ENCODE results near the gene NRF1.

NRF1 gene

GRCh38 chr7:129729511-129729910 is 118.0 kb downstream of the NRF1 start:
- DNase-seq (ENCODE audit: extremely low read depth, low read depth) = no peak
- TF ChIP-seq CTCF (IDR thresholded peaks at IDR 0.05; ENCODE audit: low read depth, low read length, missing control alignments) = no peak

DNA sequence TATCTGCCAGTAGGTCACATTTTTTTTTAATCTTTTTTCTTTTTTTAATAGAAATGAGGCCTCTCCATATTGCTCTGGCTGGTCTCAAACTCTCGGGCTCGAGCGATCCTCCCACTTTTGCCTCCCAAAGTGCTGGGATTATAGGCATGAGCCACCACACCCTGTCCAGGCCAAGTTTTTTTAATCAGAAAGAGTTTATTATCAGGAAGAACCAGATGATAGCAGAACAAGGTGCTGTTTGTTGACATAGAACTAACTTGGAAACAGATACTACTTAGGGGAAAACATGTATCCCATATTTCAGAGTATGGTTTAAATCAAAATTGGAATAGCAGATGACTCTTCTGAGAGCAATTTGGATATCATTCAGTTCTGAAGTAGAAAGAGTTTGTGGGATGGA is 118.6 kb downstream of the NRF1 start:
- no peak for TF ChIP-seq CTCF (IDR thresholded peaks at IDR 0.05; ENCODE audit: low read depth, low read length, missing control alignments)
- DNase-seq (ENCODE audit: extremely low read depth, low read depth) = no peak
- H3K4me3 ChIP-seq (replicated peaks; ENCODE audit: low read depth, low read length) = no peak overlapping the region

More at GRCh38 chr7:129729511-129729910, 118.0 kb downstream of the NRF1 start:
- H3K4me3 ChIP-seq (replicated peaks; ENCODE audit: low read depth, low read length) = no peak overlapping the region

DNA sequence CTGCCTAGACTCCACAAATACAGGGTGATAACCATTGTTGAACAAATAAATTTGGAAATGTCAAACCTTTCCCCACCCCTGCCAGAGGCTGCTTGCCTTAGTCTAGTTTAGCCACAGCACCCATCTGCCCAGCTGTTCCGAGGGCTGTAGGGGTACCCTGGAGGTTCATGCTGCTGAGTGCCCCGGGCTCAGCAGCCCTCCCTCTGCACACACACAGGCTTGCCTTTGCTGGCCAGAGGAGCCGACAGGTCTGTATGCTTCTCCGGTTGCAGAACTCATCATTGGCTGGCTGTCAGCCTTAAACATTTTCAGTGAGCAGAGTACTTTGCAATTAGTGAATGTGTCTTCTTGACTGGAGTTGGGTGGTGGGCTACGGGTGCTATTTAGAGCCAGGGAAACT is 122.9 kb downstream of the NRF1 start:
- H3K4me3 ChIP-seq (replicated peaks; ENCODE audit: low read depth, low read length) = no peak overlapping the region
- no peak for TF ChIP-seq CTCF (IDR thresholded peaks at IDR 0.05; ENCODE audit: low read depth, low read length, missing control alignments)
- DNase-seq (ENCODE audit: extremely low read depth, low read depth) = no peak

- H3K4me3 ChIP-seq (replicated peaks; ENCODE audit: low read depth, low read length) = no peak overlapping the region
- no peak for TF ChIP-seq CTCF (IDR thresholded peaks at IDR 0.05; ENCODE audit: low read depth, low read length, missing control alignments)
- no peak for DNase-seq (ENCODE audit: extremely low read depth, low read depth)
These were observed 127.9 kb downstream of the NRF1 start for GRCh38 chr7:129739427-129739826.

- no peak for TF ChIP-seq CTCF (IDR thresholded peaks at IDR 0.05; ENCODE audit: low read depth, low read length, missing control alignments)
- no peak overlapping the region for H3K4me3 ChIP-seq (replicated peaks; ENCODE audit: low read depth, low read length)
- no peak for DNase-seq (ENCODE audit: extremely low read depth, low read depth)
These were observed 129.3 kb downstream of the NRF1 start for GRCh38 chr7:129740574-129741410.

DNA sequence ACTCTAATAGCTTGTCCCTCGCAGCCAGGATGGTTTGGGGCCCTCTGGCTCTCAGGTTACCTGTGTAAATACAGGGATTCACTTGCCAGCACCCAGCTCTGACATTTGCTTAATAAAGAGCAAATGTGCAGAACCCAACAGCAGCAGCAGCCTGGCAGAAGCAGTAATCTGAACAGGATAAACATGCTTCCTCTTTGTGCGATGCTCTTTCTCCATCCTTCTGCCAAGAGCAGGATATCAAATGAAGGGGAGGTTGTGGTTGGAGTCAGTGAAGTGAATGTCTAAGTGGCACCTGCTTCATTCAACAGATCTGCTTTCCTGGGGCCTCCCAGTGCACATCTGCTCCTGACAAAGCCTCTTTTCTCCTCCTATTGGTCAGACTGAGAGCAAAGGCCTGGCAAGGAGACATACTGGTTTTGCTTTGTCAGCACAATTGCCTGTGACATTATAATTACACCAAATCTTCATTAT is 130.3 kb downstream of the NRF1 start:
- DNase-seq (ENCODE audit: extremely low read depth, low read depth) = no peak
- H3K4me3 ChIP-seq (replicated peaks; ENCODE audit: low read depth, low read length) = no peak overlapping the region
- no peak for TF ChIP-seq CTCF (IDR thresholded peaks at IDR 0.05; ENCODE audit: low read depth, low read length, missing control alignments)
